K562 (cell line): Measurements from ENCODE around the gene SFI1. TPM values are rescaled to one million over a fixed set of nuclear protein-coding genes. Genes with fewer than 3 reads are reported as not detected.

ENCODE experiments used
- ATAC-seq: fragments of 200-7000 bp; cut with Tn5 transposase; 3 replicates; pipeline ENCODE4 v1.9.1; 2020; ENCODE audit warnings: moderate library complexity
- BruUV-seq: library from RNA; stranded (reverse); fragments of 400-500 nt; replicated peaks from 2 replicates; lab custom pipeline; 2021; lab: Mats Ljungman, UMichigan
- CTCF ChIA-PET: fragments of 300-600 bp; formaldehyde crosslinking; extraction: SDS; loops from one replicate; lab custom pipeline; 2021; ENCODE audit warnings: low intra/inter-chr PET ratio; lab: Yijun Ruan, JAX
- POLR2A ChIA-PET: fragments of 300-600, 350-650 bp; sonication (Branson Sonifier 250); formaldehyde crosslinking; extraction: SDS; loops from one replicate; lab custom pipeline; 2021; ENCODE audit warnings: antibody characterized with exemption, inconsistent platforms; lab: Yijun Ruan, JAX
- DNase-seq, 4 experiments: peaks; one replicate each; pipeline versions ENCODE4 v3.0.0 to v3.0.0-alpha.2; 2011 to 2018; ENCODE audit warnings: low spot score in 3 of 4, mixed read lengths in 3 of 4; ENCODE audit errors: extremely low read depth in 1 of 4
- FAIRE-seq: peaks from 2 replicates; lab custom pipeline; 2011; peaks lifted over from hg19 to GRCh38; lab: Jason Lieb, UNC
- H2AFZ ChIP-seq: 2 replicates; pipeline ENCODE4 v1.6.0; 2011; ENCODE audit warnings: low read depth, low read length, control low read depth, inconsistent platforms
- H3K27ac ChIP-seq: fragments of 200-600 bp; 3 replicates; pipeline ENCODE4 v1.8.0; 2011; ENCODE audit warnings: low read depth, mild to moderate bottlenecking, control low read depth, inconsistent platforms, low read length, moderate library complexity, mixed read lengths; ENCODE audit errors: extremely low read depth
- H3K27me3 ChIP-seq, 2 experiments: fragments of 300-600 bp in 1 of 2; 2 replicates in 1 of 2; 3 replicates in 1 of 2; pipeline versions ENCODE4 v1.6.0 to v1.8.0; 2011; ENCODE audit warnings: inconsistent platforms in 2 of 2, low read length in 2 of 2, mild to moderate bottlenecking in 1 of 2, mixed read lengths in 1 of 2, moderate library complexity in 1 of 2; ENCODE audit not compliant: control insufficient read depth in 2 of 2, insufficient read depth in 2 of 2
- H3K36me3 ChIP-seq: fragments of 300-600 bp; 3 replicates; pipeline ENCODE4 v1.8.0; 2011; ENCODE audit warnings: mild to moderate bottlenecking, low read length, inconsistent platforms; ENCODE audit not compliant: control insufficient read depth, insufficient read depth
- H3K4me1 ChIP-seq, 2 experiments: fragments of 200-600 bp in 1 of 2; replicated peaks in 1 of 2; 2 replicates in 1 of 2; 3 replicates in 1 of 2; pipeline versions ENCODE4 v1.5.1 to v1.8.0; 2011; ENCODE audit warnings: inconsistent platforms in 2 of 2, low read length in 2 of 2, mild to moderate bottlenecking in 1 of 2, mixed read lengths in 1 of 2, moderate library complexity in 1 of 2; ENCODE audit not compliant: control insufficient read depth in 2 of 2, insufficient read depth in 2 of 2
- H3K4me2 ChIP-seq: 2 replicates; pipeline ENCODE4 v1.6.1; 2011; ENCODE audit warnings: low read length, control low read depth, inconsistent platforms, mixed read lengths; ENCODE audit not compliant: insufficient read depth
- H3K4me3 ChIP-seq: fragments of 200-600 bp; sonication (generic), shearing (Covaris generic); 2 replicates; pipeline ENCODE4 v1.5.1; 2016; ENCODE audit warnings: control low read depth, inconsistent platforms
- H3K79me2 ChIP-seq: fragments of 200-600 bp; 3 replicates; pipeline ENCODE4 v1.8.0; 2011; ENCODE audit warnings: low read length, inconsistent platforms; ENCODE audit not compliant: control insufficient read depth, insufficient read depth
- H3K9ac ChIP-seq, 2 experiments: 2 replicates each; pipeline versions ENCODE4 v1.6.0 to v1.6.1; 2011; ENCODE audit warnings: low read depth in 2 of 2, low read length in 2 of 2, control low read depth in 1 of 2, inconsistent platforms in 1 of 2, mild to moderate bottlenecking in 1 of 2, mixed read lengths in 1 of 2; ENCODE audit not compliant: insufficient read depth in 1 of 2
- H3K9me1 ChIP-seq: one replicate; pipeline ENCODE4 v1.6.0; 2011; ENCODE audit warnings: inconsistent platforms, mild to moderate bottlenecking, low read length, moderate library complexity; ENCODE audit not compliant: control insufficient read depth, insufficient read depth
- H3K9me3 ChIP-seq: replicated peaks from 2 replicates; pipeline ENCODE4 v1.5.1; 2011; ENCODE audit warnings: low read depth, low read length, inconsistent platforms; ENCODE audit not compliant: control insufficient read depth, insufficient read depth
- H4K20me1 ChIP-seq: replicated peaks from 2 replicates; pipeline ENCODE4 v1.6.1; 2011; ENCODE audit warnings: low read length, inconsistent platforms, mixed read lengths; ENCODE audit not compliant: control insufficient read depth, insufficient read depth
- CAMTA2 ChIP-seq: fragments of 250-450 bp; sonication (Bioruptor Pico); conservative IDR thresholded peaks from 2 replicates; pipeline ENCODE4 v1.5.1; 2022
- CBX3 ChIP-seq, 2 experiments: IDR thresholded peaks; 1 replicate in 1 of 2; 2 replicates in 1 of 2; pipeline ENCODE4 v1.6.1; 2012; ENCODE audit warnings: inconsistent platforms in 2 of 2, low read length in 2 of 2, borderline replicate concordance in 1 of 2, control low read depth in 1 of 2
- CTBP1 ChIP-seq: fragments of 450-650 bp; IDR thresholded peaks from 2 replicates; pipeline ENCODE4 v1.6.1; 2016; ENCODE audit warnings: borderline replicate concordance
- MTF1 ChIP-seq: fragments of 250-450 bp; sonication (Bioruptor Pico); IDR thresholded peaks from 2 replicates; pipeline ENCODE4 v1.9.0; 2021; ENCODE audit warnings: moderate library complexity, mild to moderate bottlenecking, inconsistent platforms, borderline replicate concordance
- MYNN ChIP-seq, 2 experiments: sonication (generic); formaldehyde crosslinking in 1 of 2; IDR thresholded peaks; 2 replicates each; pipeline versions ENCODE4 v1.5.0 to v1.6.1; 2016 to 2020; ENCODE audit warnings: antibody characterized with exemption in 1 of 2, missing genetic modification reagents in 1 of 2
- RBM25 ChIP-seq: fragments of 200-400 bp; formaldehyde crosslinking; IDR thresholded peaks from 2 replicates; pipeline ENCODE4 v1.6.1; 2018; ENCODE audit warnings: low read length, low read depth, moderate library complexity; ENCODE audit not compliant: severe bottlenecking
- TCF7 ChIP-seq: sonication (generic); IDR thresholded peaks from 2 replicates; pipeline ENCODE4 v1.6.1; 2016; ENCODE audit warnings: antibody characterized with exemption, borderline replicate concordance
- XRCC5 ChIP-seq: fragments of 200-400 bp; formaldehyde crosslinking; IDR thresholded peaks from 2 replicates; pipeline ENCODE4 v1.6.1; 2017; ENCODE audit warnings: low read depth, mild to moderate bottlenecking, low read length
- ZBTB8A ChIP-seq: fragments of 450-650 bp; IDR thresholded peaks from 2 replicates; pipeline ENCODE4 v1.6.1; 2018; ENCODE audit warnings: mild to moderate bottlenecking, moderate library complexity; ENCODE audit not compliant: partially characterized antibody
- ZNF232 ChIP-seq: sonication (generic); formaldehyde crosslinking; IDR thresholded peaks from 2 replicates; pipeline ENCODE4 v1.8.0; 2022; ENCODE audit warnings: mild to moderate bottlenecking, missing genetic modification reagents
- ZNF354B ChIP-seq: fragments of 250-450 bp; sonication (Bioruptor Pico); IDR thresholded peaks from 2 replicates; pipeline ENCODE4 v1.4.0; 2020
- WGBS: fragments of 100-300 bp; shearing (Covaris generic); methylation state at CpG from one replicate; pipeline ENCODE4 v1.1.6; 2016; ENCODE audit warnings: low coverage, mixed read lengths; ENCODE audit not compliant: insufficient coverage; ENCODE audit errors: missing lambda C conversion rate; 5-methylcytosine and 5-hydroxymethylcytosine counted together
- in situ Hi-C: fragments of 300-500 bp; cut with MboI; formaldehyde crosslinking; loops from 4 replicates; pipeline ENCODE4 v1.15.0; 2018; ENCODE audit warnings: inconsistent platforms, mixed read lengths
- intact Hi-C: fragments of 100-400 bp; cut with micrococcal nuclease; formaldehyde crosslinking; loops from 2 replicates; pipeline ENCODE4 v1.14.2; 2022
- polyA plus RNA-seq, 8 experiments: library from polyadenylated mRNA; depleted of rRNA in 4 of 8; stranded (reverse) in 5 of 8; unstranded in 3 of 8; fragments of >200 nt; fragmentation: Nextera tagmentation in 2 of 8; fragmentation: Illumina TruSeq in 1 of 8; extraction: Ambion mirVana in 2 of 8; extraction: Trizol in 1 of 8; gene quantifications; 2 replicates each; pipeline versions ENCODE4 v1.2.1 to v1.2.3, GENCODE V29; 2011 to 2014; ENCODE audit warnings: inconsistent platforms in 1 of 8, missing spikeins in 1 of 8
- total RNA-seq, 7 experiments: library from RNA; depleted of rRNA in 6 of 7; stranded (reverse); fragments of >200 nt in 6 of 7; fragmentation: Illumina TruSeq in 2 of 7; extraction: Trizol in 2 of 7; gene quantifications; 2 replicates each; pipeline versions ENCODE4 v1.2.1 to v1.2.3, GENCODE V29; 2011 to 2021; ENCODE audit warnings: low replicate concordance in 1 of 7

Gene SFI1
- total and polyA plus RNA-seq, 9 of the 15 experiments (the other 6 are each of a cell fraction or from before 2014, with no cell fraction given): 3.0 to 25.6 (median 14.1) TPM

- TF ChIP-seq CBX3 (IDR thresholded peaks at IDR 0.05; ENCODE audit: borderline replicate concordance in 1 of 2, low read length in 2 of 2) (no peak), CAMTA2 (CRISPR knock-in tag) (no peak), TCF7 (no peak), MYNN (IDR thresholded peaks at IDR 0.05) (no peak), MYNN (CRISPR knock-in tag; IDR thresholded peaks at IDR 0.05) (no peak), ZNF232 (CRISPR knock-in tag) (no peak), CTBP1 (no peak), MTF1 (CRISPR knock-in tag) (no peak), ZBTB8A (no peak), ZNF354B (CRISPR knock-in tag) (no peak), RBM25 (no peak), XRCC5 (no peak)
- H3K4me1 ChIP-seq: peaks cover 33 to 70% of the 10 kb centered on the region in 2 experiments
- DNase-seq: no peak
- in situ Hi-C loops (no loop called here), intact Hi-C loops (no loop called here)
- peaks cover 3% of the 10 kb centered on the region for H3K9me1 ChIP-seq
- WGBS: 100% methylated on average over 1 of the region's 1 CpG
- POLR2A ChIA-PET: interaction anchor here (0.6 to 1.1 kb wide), 3 partner anchors 10 to 200 kb away, joined by 3 read pairs; no protein-coding TSS in a partner anchor
- H3K4me2 ChIP-seq: no peak overlapping the region
- H3K9ac ChIP-seq: peak overlapping the region in 1 of 2 experiments; percentile 48; a peak in 1 of 4 replicates
- FAIRE-seq: no peak
- H2AFZ ChIP-seq: no peak overlapping the region
- H4K20me1 ChIP-seq: no peaks in the 10 kb centered on the region; the same call in 1 of the 2 replicates
- H3K79me2 ChIP-seq: peaks cover 61% of the 10 kb centered on the region
- peaks cover 85% of the 10 kb centered on the region; the same call in 2 of the 3 replicates for H3K36me3 ChIP-seq
- CTCF ChIA-PET: no interaction called here
- H3K4me3 ChIP-seq: no peak overlapping the region
- no peaks in the 10 kb centered on the region for H3K27me3 ChIP-seq
- no peak overlapping the region for H3K27ac ChIP-seq
- no peak for ATAC-seq
- BruUV-seq: no TSS peak
- H3K9me3 ChIP-seq: no peaks in the 10 kb centered on the region
Observed at GRCh38 chr22:31622980-31623379, 126.6 kb downstream of the SFI1 start.
